ENCODE results near the gene MIEN1. TPM values are rescaled to one million over a fixed set of nuclear protein-coding genes. Genes with fewer than 3 reads are reported as not detected.
"Not testable (repeated sequence)": the region's sequence is repeated elsewhere in the genome, so short reads cannot be mapped to it uniquely, and the experiment has no call there.

Gene MIEN1
- total and polyA plus RNA-seq, 2 donors (not counting 1 experiment from before 2014, with no cell fraction given) = 41.1 to 63.2 TPM

- Mint-ChIP-seq H3K4me1 (peaks cover 28% of the 10 kb centered on the region), H3K4me3 (no peak overlapping the region), H3K27ac (no peak overlapping the region), H3K9me3 (ENCODE audit: insufficient read depth) (no peaks in the 10 kb centered on the region), H3K27me3 (no peaks in the 10 kb centered on the region)
- Histone ChIP-seq H3K4me1 (ENCODE audit: control insufficient read depth in 2 of 2, insufficient read depth in 2 of 2, low read length in 2 of 2) (peaks cover 11 to 17% of the 10 kb centered on the region in 2 donors), H3K4me3 (ENCODE audit: control extremely low read depth in 1 of 5, extremely low read depth in 1 of 5, insufficient read depth in 1 of 5, low read depth in 2 of 5, low read length in 4 of 5) (no peak overlapping the region), H3K9me3 (ENCODE audit: control extremely low read depth in 1 of 3, control insufficient read depth in 2 of 3, insufficient read depth in 1 of 3, low read length in 2 of 3) (peaks cover 0 to 3% (median 0%) of the 10 kb centered on the region in 3 donors), H3K79me2 (ENCODE audit: control insufficient read depth, insufficient read depth, low read length) (peaks cover 36% of the 10 kb centered on the region), H3K27ac (ENCODE audit: low read length in 2 of 2) (no peak overlapping the region), H3K27me3 (replicated peaks in 1 of 4; ENCODE audit: control extremely low read depth in 1 of 4, control insufficient read depth in 3 of 4, insufficient read depth in 4 of 4, low read length in 3 of 4) (no peaks in the 10 kb centered on the region), H3K36me3 (replicated peaks in 1 of 2; ENCODE audit: control extremely low read depth in 1 of 2, control insufficient read depth in 1 of 2, extremely low read depth in 1 of 2, insufficient read depth in 2 of 2, low read length in 1 of 2) (peaks cover 0 to 27% of the 10 kb centered on the region in 2 experiments), H2AFZ (ENCODE audit: insufficient read depth, low read depth, low read length, poor library complexity, severe bottlenecking) (no peak overlapping the region), H4K20me1 (ENCODE audit: control insufficient read depth, insufficient read depth, low read length, poor library complexity, severe bottlenecking) (peaks cover 26% of the 10 kb centered on the region), H3K4me2 (replicated peaks; ENCODE audit: low read depth, low read length, poor library complexity, severe bottlenecking) (no peak overlapping the region), H3K9ac (ENCODE audit: low read length) (no peak overlapping the region)
- CTCF ChIA-PET = interaction anchor here (1.2 kb wide), 1 partner anchor 99 kb away, joined by 4 read pairs; no protein-coding TSS in a partner anchor
- no peak for ATAC-seq (ENCODE audit: low read depth)
- no peak for TF ChIP-seq EZH2 (IDR thresholded peaks at IDR 0.05; ENCODE audit: borderline replicate concordance, insufficient read depth, low read depth, low read length, poor library complexity, severe bottlenecking)
- TF ChIP-seq, protein P1, sequence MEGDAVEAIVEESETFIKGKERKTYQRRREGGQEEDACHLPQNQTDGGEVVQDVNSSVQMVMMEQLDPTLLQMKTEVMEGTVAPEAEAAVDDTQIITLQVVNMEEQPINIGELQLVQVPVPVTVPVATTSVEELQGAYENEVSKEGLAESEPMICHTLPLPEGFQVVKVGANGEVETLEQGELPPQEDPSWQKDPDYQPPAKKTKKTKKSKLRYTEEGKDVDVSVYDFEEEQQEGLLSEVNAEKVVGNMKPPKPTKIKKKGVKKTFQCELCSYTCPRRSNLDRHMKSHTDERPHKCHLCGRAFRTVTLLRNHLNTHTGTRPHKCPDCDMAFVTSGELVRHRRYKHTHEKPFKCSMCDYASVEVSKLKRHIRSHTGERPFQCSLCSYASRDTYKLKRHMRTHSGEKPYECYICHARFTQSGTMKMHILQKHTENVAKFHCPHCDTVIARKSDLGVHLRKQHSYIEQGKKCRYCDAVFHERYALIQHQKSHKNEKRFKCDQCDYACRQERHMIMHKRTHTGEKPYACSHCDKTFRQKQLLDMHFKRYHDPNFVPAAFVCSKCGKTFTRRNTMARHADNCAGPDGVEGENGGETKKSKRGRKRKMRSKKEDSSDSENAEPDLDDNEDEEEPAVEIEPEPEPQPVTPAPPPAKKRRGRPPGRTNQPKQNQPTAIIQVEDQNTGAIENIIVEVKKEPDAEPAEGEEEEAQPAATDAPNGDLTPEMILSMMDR (IDR thresholded peaks at IDR 0.05) = no peak
- POLR2A ChIA-PET = no interaction called here
- DNase-seq = no peak
- intact Hi-C loops (cut with micrococcal nuclease) = no loop called here
- 91% methylated on average over 9 of the region's 10 CpGs for WGBS (ENCODE audit: insufficient coverage)
Observed at GRCh38 chr17:39727556-39727955, 2.8 kb downstream of the MIEN1 start.

DNA sequence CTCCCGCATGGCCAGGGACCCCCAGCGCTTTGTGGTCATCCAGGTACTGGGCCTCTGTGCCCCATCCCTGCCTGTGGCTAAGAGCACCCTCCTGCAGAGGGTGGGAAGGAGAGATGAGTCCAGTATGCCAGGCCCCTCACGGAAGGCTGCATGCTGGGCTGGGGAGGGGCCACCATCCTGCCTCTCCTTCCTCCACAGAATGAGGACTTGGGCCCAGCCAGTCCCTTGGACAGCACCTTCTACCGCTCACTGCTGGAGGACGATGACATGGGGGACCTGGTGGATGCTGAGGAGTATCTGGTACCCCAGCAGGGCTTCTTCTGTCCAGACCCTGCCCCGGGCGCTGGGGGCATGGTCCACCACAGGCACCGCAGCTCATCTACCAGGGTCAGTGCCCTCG lies 3.7 kb downstream of the MIEN1 start:
- Mint-ChIP-seq H3K4me3 (no peak overlapping the region), H3K9me3 (ENCODE audit: insufficient read depth) (no peaks in the 10 kb centered on the region), H3K27me3 (no peaks in the 10 kb centered on the region), H3K4me1 (peaks cover 26% of the 10 kb centered on the region), H3K27ac (no peak overlapping the region)
- H3K9ac ChIP-seq (ENCODE audit: low read length) = no peak overlapping the region
- ATAC-seq (ENCODE audit: low read depth) = no peak
- H3K9me3 ChIP-seq (ENCODE audit: control extremely low read depth in 1 of 3, control insufficient read depth in 2 of 3, insufficient read depth in 1 of 3, low read length in 2 of 3) = peaks cover 0 to 3% (median 0%) of the 10 kb centered on the region in 3 donors
- TF ChIP-seq, protein P1 (IDR thresholded peaks at IDR 0.05) = no peak
- TF ChIP-seq EZH2 (IDR thresholded peaks at IDR 0.05; ENCODE audit: borderline replicate concordance, insufficient read depth, low read depth, low read length, poor library complexity, severe bottlenecking) = no peak
- no peak overlapping the region for H2AFZ ChIP-seq (ENCODE audit: insufficient read depth, low read depth, low read length, poor library complexity, severe bottlenecking)
- H3K4me2 ChIP-seq (replicated peaks; ENCODE audit: low read depth, low read length, poor library complexity, severe bottlenecking) = no peak overlapping the region
- no peaks in the 10 kb centered on the region for H3K27me3 ChIP-seq (replicated peaks in 1 of 4; ENCODE audit: control extremely low read depth in 1 of 4, control insufficient read depth in 3 of 4, insufficient read depth in 4 of 4, low read length in 3 of 4)
- peaks cover 0 to 27% of the 10 kb centered on the region in 2 experiments for H3K36me3 ChIP-seq (replicated peaks in 1 of 2; ENCODE audit: control extremely low read depth in 1 of 2, control insufficient read depth in 1 of 2, extremely low read depth in 1 of 2, insufficient read depth in 2 of 2, low read length in 1 of 2)
- DNase-seq = no peak
- peaks cover 26% of the 10 kb centered on the region for H4K20me1 ChIP-seq (ENCODE audit: control insufficient read depth, insufficient read depth, low read length, poor library complexity, severe bottlenecking)
- no peak overlapping the region for H3K4me3 ChIP-seq (ENCODE audit: control extremely low read depth in 1 of 5, extremely low read depth in 1 of 5, insufficient read depth in 1 of 5, low read depth in 2 of 5, low read length in 4 of 5)
- CTCF ChIA-PET = interaction anchor here (0.6 kb wide), 1 partner anchor 103 kb away, joined by 3 read pairs; no protein-coding TSS in a partner anchor
- intact Hi-C loops (cut with micrococcal nuclease) = no loop called here
- H3K27ac ChIP-seq (ENCODE audit: low read length in 2 of 2) = no peak overlapping the region
- POLR2A ChIA-PET = no interaction called here
- 95% methylated on average over 9 of the region's 9 CpGs for WGBS (ENCODE audit: insufficient coverage)
- H3K4me1 ChIP-seq (ENCODE audit: control insufficient read depth in 2 of 2, insufficient read depth in 2 of 2, low read length in 2 of 2) = peaks cover 11 to 17% of the 10 kb centered on the region in 2 donors
- peaks cover 36% of the 10 kb centered on the region for H3K79me2 ChIP-seq (ENCODE audit: control insufficient read depth, insufficient read depth, low read length)

DNA sequence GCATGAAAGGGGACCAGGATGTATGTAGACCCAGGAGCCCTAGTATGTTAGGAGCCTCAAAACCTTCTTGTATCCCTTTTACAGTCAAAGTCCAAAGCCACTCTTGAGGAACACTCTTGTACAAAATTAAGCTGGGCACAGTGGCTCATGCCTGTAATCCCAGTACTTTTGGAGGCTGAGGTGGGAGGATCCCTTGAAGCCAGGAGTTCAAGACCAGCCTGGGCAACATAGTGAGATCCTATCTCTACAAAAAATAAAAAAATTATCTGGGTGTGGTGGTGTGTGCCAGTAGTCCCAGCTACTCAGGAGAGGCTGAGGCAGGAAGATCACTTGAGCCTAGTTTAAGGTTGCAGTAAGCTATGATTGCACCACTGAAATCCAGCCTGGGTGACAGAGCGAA lies 4.4 kb downstream of the MIEN1 start:
- H3K9ac ChIP-seq (ENCODE audit: low read length); H3K4me3 Mint-ChIP-seq; H3K4me2 ChIP-seq (replicated peaks; ENCODE audit: low read depth, low read length, poor library complexity, severe bottlenecking); H3K4me3 ChIP-seq (ENCODE audit: control extremely low read depth in 1 of 5, extremely low read depth in 1 of 5, insufficient read depth in 1 of 5, low read depth in 2 of 5, low read length in 4 of 5); ATAC-seq (ENCODE audit: low read depth); intact Hi-C loops (cut with micrococcal nuclease); H3K27me3 ChIP-seq (replicated peaks in 1 of 4; ENCODE audit: control extremely low read depth in 1 of 4, control insufficient read depth in 3 of 4, insufficient read depth in 4 of 4, low read length in 3 of 4); POLR2A ChIA-PET; DNase-seq; H3K9me3 ChIP-seq (ENCODE audit: control extremely low read depth in 1 of 3, control insufficient read depth in 2 of 3, insufficient read depth in 1 of 3, low read length in 2 of 3); H2AFZ ChIP-seq (ENCODE audit: insufficient read depth, low read depth, low read length, poor library complexity, severe bottlenecking); H3K9me3 Mint-ChIP-seq (ENCODE audit: insufficient read depth); H3K27me3 Mint-ChIP-seq; H3K27ac Mint-ChIP-seq; H3K27ac ChIP-seq (ENCODE audit: low read length in 2 of 2): not testable (repeated sequence)
- peaks cover 11 to 17% of the 10 kb centered on the region in 2 donors for H3K4me1 ChIP-seq (ENCODE audit: control insufficient read depth in 2 of 2, insufficient read depth in 2 of 2, low read length in 2 of 2)
- H3K79me2 ChIP-seq (ENCODE audit: control insufficient read depth, insufficient read depth, low read length) = peaks cover 31% of the 10 kb centered on the region
- WGBS (ENCODE audit: insufficient coverage) = no CpG with 5 or more reads among the region's 1 CpG
- H4K20me1 ChIP-seq (ENCODE audit: control insufficient read depth, insufficient read depth, low read length, poor library complexity, severe bottlenecking) = peaks cover 26% of the 10 kb centered on the region
- H3K4me1 Mint-ChIP-seq = peaks cover 24% of the 10 kb centered on the region
- CTCF ChIA-PET = interaction anchor here (0.7 kb wide), 1 partner anchor 104 kb away, joined by 3 read pairs; no protein-coding TSS in a partner anchor
- H3K36me3 ChIP-seq (replicated peaks in 1 of 2; ENCODE audit: control extremely low read depth in 1 of 2, control insufficient read depth in 1 of 2, extremely low read depth in 1 of 2, insufficient read depth in 2 of 2, low read length in 1 of 2) = peaks cover 0 to 27% of the 10 kb centered on the region in 2 experiments
